ENCODE results near the gene OTUD5. TPM values are rescaled to one million over a fixed set of nuclear protein-coding genes. Genes with fewer than 3 reads are reported as not detected.

OTUD5 gene
- total and polyA plus RNA-seq, 2 of the 13 experiments (the other 11 are each of a cell fraction or from before 2014, with no cell fraction given), result 18.4 to 42.2 TPM

DNA sequence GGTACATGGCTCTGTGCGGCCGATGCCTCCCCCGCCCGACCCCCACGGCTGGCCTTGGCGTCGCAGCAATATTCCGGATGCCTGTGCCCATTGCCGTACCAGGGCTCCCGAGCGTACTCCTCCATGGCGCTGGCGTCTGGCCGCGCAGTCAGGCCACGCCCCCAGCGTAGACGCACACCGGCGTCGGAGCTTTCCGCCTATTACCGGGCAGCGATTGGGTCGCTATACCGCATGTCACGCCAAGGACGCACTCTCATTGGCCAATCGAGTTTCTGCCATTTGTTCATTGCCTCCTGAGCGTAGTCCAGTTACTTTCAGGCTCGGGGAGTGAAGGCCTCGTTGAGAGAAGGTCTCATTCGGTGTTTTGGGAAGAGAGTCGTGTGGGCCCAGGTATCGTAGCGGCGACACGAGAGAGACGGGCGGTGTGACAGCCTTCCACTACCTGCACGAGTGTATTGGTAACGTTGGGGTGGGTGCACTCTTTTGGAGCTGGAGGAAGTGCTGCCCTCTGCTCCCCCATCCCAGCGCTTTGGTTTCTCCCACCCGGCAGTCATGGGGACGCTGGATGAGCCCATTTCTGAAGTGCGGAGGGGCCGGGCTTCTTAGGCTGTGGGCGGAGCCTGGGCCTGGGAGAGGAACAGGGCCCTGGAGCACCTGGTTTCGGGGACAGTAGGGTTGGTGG is 59.6 kb downstream of the OTUD5 start, which contains the start of the genes PQBP1 and TIMM17B (continued):
- TF ChIP-seq, protein P1, sequence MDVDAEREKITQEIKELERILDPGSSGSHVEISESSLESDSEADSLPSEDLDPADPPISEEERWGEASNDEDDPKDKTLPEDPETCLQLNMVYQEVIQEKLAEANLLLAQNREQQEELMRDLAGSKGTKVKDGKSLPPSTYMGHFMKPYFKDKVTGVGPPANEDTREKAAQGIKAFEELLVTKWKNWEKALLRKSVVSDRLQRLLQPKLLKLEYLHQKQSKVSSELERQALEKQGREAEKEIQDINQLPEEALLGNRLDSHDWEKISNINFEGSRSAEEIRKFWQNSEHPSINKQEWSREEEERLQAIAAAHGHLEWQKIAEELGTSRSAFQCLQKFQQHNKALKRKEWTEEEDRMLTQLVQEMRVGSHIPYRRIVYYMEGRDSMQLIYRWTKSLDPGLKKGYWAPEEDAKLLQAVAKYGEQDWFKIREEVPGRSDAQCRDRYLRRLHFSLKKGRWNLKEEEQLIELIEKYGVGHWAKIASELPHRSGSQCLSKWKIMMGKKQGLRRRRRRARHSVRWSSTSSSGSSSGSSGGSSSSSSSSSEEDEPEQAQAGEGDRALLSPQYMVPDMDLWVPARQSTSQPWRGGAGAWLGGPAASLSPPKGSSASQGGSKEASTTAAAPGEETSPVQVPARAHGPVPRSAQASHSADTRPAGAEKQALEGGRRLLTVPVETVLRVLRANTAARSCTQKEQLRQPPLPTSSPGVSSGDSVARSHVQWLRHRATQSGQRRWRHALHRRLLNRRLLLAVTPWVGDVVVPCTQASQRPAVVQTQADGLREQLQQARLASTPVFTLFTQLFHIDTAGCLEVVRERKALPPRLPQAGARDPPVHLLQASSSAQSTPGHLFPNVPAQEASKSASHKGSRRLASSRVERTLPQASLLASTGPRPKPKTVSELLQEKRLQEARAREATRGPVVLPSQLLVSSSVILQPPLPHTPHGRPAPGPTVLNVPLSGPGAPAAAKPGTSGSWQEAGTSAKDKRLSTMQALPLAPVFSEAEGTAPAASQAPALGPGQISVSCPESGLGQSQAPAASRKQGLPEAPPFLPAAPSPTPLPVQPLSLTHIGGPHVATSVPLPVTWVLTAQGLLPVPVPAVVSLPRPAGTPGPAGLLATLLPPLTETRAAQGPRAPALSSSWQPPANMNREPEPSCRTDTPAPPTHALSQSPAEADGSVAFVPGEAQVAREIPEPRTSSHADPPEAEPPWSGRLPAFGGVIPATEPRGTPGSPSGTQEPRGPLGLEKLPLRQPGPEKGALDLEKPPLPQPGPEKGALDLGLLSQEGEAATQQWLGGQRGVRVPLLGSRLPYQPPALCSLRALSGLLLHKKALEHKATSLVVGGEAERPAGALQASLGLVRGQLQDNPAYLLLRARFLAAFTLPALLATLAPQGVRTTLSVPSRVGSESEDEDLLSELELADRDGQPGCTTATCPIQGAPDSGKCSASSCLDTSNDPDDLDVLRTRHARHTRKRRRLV (CRISPR knock-in tag; IDR thresholded peaks at IDR 0.05), result no peak
- TF ChIP-seq TMF1 (CRISPR knock-in tag; IDR thresholded peaks at IDR 0.05; ENCODE audit: low read depth) (no peak), STAT5B (CRISPR knock-in tag; IDR thresholded peaks at IDR 0.05) (no peak), SALL2 (CRISPR knock-in tag; IDR thresholded peaks at IDR 0.05) (0 out of 2 replicates have a peak, but pooled peaks have one; percentile 21), SP4 (CRISPR knock-in tag; IDR thresholded peaks at IDR 0.05) (peak; percentile 66), HNRNPK (IDR thresholded peaks at IDR 0.05; ENCODE audit: low read depth, low read length, poor library complexity, severe bottlenecking) (no peak), ZNF496 (CRISPR knock-in tag; IDR thresholded peaks at IDR 0.05; ENCODE audit: insufficient replicate concordance) (no peak), RFXANK (CRISPR knock-in tag; IDR thresholded peaks at IDR 0.05) (peak; percentile 60; the same call in 1 of the 2 replicates), SOX6 (IDR thresholded peaks at IDR 0.05) (no peak), SOX6 (CRISPR knock-in tag; IDR thresholded peaks at IDR 0.05) (peak; percentile 27; the same call in 1 of the 2 replicates), ATM (IDR thresholded peaks at IDR 0.05; ENCODE audit: borderline replicate concordance) (no peak), ZNF788 (CRISPR knock-in tag; IDR thresholded peaks at IDR 0.05; ENCODE audit: borderline replicate concordance) (peak; percentile 25; the same call in 1 of the 2 replicates), SNAPC2 (CRISPR knock-in tag; IDR thresholded peaks at IDR 0.05) (0 out of 2 replicates have a peak, but pooled peaks have one; percentile 63), ZNF333 (CRISPR knock-in tag; IDR thresholded peaks at IDR 0.05; ENCODE audit: borderline replicate concordance) (0 out of 2 replicates have a peak, but pooled peaks have one; percentile 71)
- TF ChIP-seq, protein P2, sequence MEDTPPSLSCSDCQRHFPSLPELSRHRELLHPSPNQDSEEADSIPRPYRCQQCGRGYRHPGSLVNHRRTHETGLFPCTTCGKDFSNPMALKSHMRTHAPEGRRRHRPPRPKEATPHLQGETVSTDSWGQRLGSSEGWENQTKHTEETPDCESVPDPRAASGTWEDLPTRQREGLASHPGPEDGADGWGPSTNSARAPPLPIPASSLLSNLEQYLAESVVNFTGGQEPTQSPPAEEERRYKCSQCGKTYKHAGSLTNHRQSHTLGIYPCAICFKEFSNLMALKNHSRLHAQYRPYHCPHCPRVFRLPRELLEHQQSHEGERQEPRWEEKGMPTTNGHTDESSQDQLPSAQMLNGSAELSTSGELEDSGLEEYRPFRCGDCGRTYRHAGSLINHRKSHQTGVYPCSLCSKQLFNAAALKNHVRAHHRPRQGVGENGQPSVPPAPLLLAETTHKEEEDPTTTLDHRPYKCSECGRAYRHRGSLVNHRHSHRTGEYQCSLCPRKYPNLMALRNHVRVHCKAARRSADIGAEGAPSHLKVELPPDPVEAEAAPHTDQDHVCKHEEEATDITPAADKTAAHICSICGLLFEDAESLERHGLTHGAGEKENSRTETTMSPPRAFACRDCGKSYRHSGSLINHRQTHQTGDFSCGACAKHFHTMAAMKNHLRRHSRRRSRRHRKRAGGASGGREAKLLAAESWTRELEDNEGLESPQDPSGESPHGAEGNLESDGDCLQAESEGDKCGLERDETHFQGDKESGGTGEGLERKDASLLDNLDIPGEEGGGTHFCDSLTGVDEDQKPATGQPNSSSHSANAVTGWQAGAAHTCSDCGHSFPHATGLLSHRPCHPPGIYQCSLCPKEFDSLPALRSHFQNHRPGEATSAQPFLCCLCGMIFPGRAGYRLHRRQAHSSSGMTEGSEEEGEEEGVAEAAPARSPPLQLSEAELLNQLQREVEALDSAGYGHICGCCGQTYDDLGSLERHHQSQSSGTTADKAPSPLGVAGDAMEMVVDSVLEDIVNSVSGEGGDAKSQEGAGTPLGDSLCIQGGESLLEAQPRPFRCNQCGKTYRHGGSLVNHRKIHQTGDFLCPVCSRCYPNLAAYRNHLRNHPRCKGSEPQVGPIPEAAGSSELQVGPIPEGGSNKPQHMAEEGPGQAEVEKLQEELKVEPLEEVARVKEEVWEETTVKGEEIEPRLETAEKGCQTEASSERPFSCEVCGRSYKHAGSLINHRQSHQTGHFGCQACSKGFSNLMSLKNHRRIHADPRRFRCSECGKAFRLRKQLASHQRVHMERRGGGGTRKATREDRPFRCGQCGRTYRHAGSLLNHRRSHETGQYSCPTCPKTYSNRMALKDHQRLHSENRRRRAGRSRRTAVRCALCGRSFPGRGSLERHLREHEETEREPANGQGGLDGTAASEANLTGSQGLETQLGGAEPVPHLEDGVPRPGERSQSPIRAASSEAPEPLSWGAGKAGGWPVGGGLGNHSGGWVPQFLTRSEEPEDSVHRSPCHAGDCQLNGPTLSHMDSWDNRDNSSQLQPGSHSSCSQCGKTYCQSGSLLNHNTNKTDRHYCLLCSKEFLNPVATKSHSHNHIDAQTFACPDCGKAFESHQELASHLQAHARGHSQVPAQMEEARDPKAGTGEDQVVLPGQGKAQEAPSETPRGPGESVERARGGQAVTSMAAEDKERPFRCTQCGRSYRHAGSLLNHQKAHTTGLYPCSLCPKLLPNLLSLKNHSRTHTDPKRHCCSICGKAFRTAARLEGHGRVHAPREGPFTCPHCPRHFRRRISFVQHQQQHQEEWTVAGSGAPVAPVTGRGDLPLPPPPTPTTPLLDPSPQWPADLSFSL (CRISPR knock-in tag; IDR thresholded peaks at IDR 0.05), result no peak
